ENCODE results near the gene GRB10. TPM values are rescaled to one million over a fixed set of nuclear protein-coding genes. Genes with fewer than 3 reads are reported as not detected.
"Not testable (repeated sequence)": the region's sequence is repeated elsewhere in the genome, so short reads cannot be mapped to it uniquely, and the experiment has no call there.

GRB10 gene
- total RNA-seq, 3 donors from 2014 or later = 56.8 to 71.1 (median 61.2) TPM

DNA sequence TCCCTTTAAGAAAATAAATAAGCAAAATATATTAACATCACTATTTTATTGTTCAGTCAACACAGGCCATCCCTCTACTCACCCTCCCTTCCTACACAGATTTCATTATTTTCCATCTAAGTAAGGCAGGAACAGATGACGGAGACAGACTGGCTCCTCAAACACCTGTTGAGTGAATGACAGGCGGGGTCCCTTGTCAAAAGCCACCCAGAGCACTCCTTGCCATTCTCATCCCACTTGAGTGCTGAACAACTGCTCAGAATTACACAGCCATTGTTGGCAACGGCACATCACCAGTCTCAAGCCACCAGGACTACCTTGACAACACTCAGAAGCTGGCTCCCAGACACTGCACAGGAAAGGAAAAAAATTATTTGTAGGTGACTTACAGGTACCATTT lies 3.3 kb downstream of the GRB10 start:
- intact Hi-C loops (cut with DNase I; ENCODE audit: low total_unique reads) = no loop called here
- peaks cover 0 to 8% of the 10 kb centered on the region in 2 donors for H3K4me1 ChIP-seq
- H3K27me3 ChIP-seq = no peaks in the 10 kb centered on the region

DNA sequence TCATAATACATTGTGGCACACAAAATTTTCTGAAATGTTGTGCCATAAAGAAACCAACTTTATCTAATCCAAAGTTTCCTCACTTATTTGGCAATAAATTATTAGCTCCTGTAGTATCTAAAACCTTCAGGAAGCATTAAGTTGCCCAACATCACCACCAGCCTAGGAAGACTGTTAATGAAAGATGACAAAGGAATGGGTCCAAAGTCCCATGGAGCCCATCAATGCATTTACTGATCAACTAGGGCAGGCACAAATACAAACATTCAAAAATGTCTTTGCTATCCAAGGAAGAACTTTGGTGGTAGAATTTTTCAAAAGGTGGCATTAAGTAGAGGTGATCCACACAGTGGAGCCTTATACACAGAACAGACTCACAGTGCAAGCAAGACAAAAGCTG lies 4.5 kb downstream of the GRB10 start:
- TF ChIP-seq, protein P1, sequence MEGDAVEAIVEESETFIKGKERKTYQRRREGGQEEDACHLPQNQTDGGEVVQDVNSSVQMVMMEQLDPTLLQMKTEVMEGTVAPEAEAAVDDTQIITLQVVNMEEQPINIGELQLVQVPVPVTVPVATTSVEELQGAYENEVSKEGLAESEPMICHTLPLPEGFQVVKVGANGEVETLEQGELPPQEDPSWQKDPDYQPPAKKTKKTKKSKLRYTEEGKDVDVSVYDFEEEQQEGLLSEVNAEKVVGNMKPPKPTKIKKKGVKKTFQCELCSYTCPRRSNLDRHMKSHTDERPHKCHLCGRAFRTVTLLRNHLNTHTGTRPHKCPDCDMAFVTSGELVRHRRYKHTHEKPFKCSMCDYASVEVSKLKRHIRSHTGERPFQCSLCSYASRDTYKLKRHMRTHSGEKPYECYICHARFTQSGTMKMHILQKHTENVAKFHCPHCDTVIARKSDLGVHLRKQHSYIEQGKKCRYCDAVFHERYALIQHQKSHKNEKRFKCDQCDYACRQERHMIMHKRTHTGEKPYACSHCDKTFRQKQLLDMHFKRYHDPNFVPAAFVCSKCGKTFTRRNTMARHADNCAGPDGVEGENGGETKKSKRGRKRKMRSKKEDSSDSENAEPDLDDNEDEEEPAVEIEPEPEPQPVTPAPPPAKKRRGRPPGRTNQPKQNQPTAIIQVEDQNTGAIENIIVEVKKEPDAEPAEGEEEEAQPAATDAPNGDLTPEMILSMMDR (IDR thresholded peaks at IDR 0.05) = no peak
- TF ChIP-seq POLR2AphosphoS5 (IDR thresholded peaks at IDR 0.05) = no peak
- TF ChIP-seq POLR2A (IDR thresholded peaks at IDR 0.05) = no peak
- no peak for DNase-seq (ENCODE audit: low spot score in 2 of 2)

More for the DNA sequence above, 3.3 kb downstream of the GRB10 start:
- Histone ChIP-seq H3K27ac (no peak overlapping the region), H3K4me3 (no peak overlapping the region), H3K9me3 (no peaks in the 10 kb centered on the region), H3K36me3 (no peaks in the 10 kb centered on the region)
- DNase-seq (ENCODE audit: low spot score in 2 of 2) = no peak
- TF ChIP-seq, protein P1 (IDR thresholded peaks at IDR 0.05) = no peak
- TF ChIP-seq POLR2AphosphoS5 (IDR thresholded peaks at IDR 0.05) (no peak), POLR2A (IDR thresholded peaks at IDR 0.05) (no peak)

DNA sequence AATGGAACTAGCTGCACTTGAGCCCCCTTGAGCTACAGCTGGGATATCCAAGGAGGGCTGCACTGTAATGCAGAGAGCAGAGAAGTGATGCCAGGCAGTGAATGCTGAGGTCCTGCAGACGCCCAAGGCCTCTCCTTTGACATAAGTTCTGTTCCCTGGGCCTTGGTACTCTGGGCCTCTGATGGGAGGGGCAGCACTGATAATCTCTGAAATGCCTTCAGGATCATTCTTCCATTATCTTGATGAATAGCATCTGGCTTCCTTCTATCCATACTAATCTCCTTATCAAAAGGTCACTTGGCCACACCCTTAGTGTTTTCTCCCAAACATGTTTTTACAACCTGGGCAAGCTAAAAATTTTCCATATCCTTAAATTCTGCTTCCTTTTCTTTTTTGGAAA lies 6.9 kb downstream of the GRB10 start:
- TF ChIP-seq POLR2A (IDR thresholded peaks at IDR 0.05) (no peak), POLR2AphosphoS5 (IDR thresholded peaks at IDR 0.05) (no peak)
- TF ChIP-seq, protein P1 (IDR thresholded peaks at IDR 0.05) = no peak
- no peak for DNase-seq (ENCODE audit: low spot score in 2 of 2)
- Histone ChIP-seq H3K27me3 (no peaks in the 10 kb centered on the region), H3K9me3 (no peaks in the 10 kb centered on the region), H3K36me3 (no peaks in the 10 kb centered on the region), H3K27ac (no peak overlapping the region), H3K4me1 (peaks cover 0 to 1% of the 10 kb centered on the region in 2 donors), H3K4me3 (no peak overlapping the region)
- intact Hi-C loops (cut with DNase I; ENCODE audit: low total_unique reads) = no loop called here

More for the DNA sequence above, 4.5 kb downstream of the GRB10 start:
- Histone ChIP-seq H3K4me1 (peaks cover 0 to 8% of the 10 kb centered on the region in 2 donors), H3K27me3 (no peaks in the 10 kb centered on the region), H3K27ac (no peak overlapping the region), H3K4me3 (no peak overlapping the region), H3K9me3 (no peaks in the 10 kb centered on the region), H3K36me3 (no peaks in the 10 kb centered on the region)
- intact Hi-C loops (cut with DNase I; ENCODE audit: low total_unique reads) = no loop called here

DNA sequence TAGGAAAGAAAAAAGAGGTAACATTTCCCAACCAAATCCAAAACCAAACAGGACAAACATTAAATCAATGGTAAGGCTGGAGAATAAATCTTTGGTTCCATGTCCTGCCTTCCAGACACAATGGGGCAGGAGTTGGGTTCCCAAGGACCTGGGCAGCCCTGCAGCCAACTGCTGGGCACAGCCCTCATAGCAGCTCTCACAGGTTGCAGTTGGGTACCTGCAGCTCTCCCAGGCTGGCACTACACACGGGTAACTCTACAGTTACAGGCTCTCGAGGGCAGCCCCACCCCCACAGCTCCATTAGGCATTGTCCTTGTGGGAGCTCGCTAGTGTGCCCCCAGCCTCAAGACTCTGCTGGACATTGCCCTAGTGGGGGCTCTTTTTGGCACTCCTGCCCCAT lies 7.5 kb downstream of the GRB10 start:
- H3K27me3 ChIP-seq = no peaks in the 10 kb centered on the region
- intact Hi-C loops (cut with DNase I; ENCODE audit: low total_unique reads) = no loop called here

DNA sequence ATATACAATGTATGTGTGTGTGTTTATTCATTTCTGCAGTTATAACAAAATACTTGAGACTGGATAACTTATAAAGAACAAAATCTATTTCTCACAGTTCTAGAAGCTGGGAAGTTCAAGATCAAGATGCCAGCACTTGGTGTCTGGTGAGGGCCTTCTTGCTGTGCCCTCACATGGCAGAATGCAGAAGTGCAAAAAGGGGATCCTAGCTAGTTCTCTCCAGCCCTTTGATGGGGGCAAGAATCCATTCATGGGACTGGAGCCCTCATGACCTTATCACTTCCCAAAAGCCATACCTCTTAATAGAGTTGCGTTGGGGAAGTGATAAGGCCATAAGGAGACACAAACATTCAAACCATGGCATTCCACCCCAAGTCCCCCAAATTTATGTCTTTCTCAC lies 8.4 kb downstream of the GRB10 start:
- DNase-seq (ENCODE audit: low spot score in 2 of 2) = no peak
- H3K27me3 ChIP-seq = no peaks in the 10 kb centered on the region
- intact Hi-C loops (cut with DNase I; ENCODE audit: low total_unique reads) = no loop called here
- H3K4me3 ChIP-seq = no peak overlapping the region
- no peak overlapping the region for H3K27ac ChIP-seq
- no peaks in the 10 kb centered on the region for H3K9me3 ChIP-seq
- no peak for TF ChIP-seq POLR2A (IDR thresholded peaks at IDR 0.05)
- TF ChIP-seq, protein P1 (IDR thresholded peaks at IDR 0.05) = no peak
- H3K4me1 ChIP-seq = no peaks in the 10 kb centered on the region
- H3K36me3 ChIP-seq = no peaks in the 10 kb centered on the region

More for the DNA sequence above, 7.5 kb downstream of the GRB10 start:
- Histone ChIP-seq H3K4me3 (no peak overlapping the region), H3K9me3 (no peaks in the 10 kb centered on the region), H3K4me1 (no peaks in the 10 kb centered on the region), H3K36me3 (no peaks in the 10 kb centered on the region), H3K27ac (no peak overlapping the region)
- no peak for TF ChIP-seq POLR2A (IDR thresholded peaks at IDR 0.05)
- TF ChIP-seq, protein P1 (IDR thresholded peaks at IDR 0.05) = no peak
- no peak for TF ChIP-seq POLR2AphosphoS5 (IDR thresholded peaks at IDR 0.05)
- DNase-seq (ENCODE audit: low spot score in 2 of 2) = no peak

DNA sequence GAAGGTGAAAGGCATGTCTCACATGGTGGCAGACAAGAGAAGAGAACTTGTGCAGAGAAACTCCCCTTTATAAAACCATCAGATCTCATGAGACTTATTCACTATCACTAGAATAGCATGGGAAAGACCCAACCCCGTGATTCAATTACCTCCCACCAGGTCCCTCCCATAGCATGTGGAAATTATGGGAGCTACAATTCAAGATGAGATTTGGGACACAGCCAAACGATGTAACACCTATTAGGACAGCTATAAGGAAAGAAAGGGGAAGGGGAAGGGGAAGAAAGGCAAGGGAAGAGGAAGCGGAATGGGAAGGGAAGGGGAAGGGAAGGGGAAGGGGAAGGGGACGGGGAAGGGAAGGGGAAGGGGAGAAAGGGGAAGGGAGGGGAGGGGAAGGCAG lies 9.6 kb downstream of the GRB10 start:
- H3K9me3 ChIP-seq; H3K27me3 ChIP-seq; H3K36me3 ChIP-seq; DNase-seq (ENCODE audit: low spot score in 2 of 2); H3K27ac ChIP-seq; intact Hi-C loops (cut with DNase I; ENCODE audit: low total_unique reads); H3K4me1 ChIP-seq; H3K4me3 ChIP-seq: not testable (repeated sequence)

Measured in breast epithelium (tissue), 4 donors.